GM18517 (cell line): ENCODE measurements around the gene PSMF1.

Experiments
- ATAC-seq: cut with Tn5 transposase; IDR thresholded peaks from one replicate; pipeline ENCODE4 v1.9.1; 2021; ENCODE audit warnings: mild to moderate bottlenecking, moderate library complexity; ENCODE audit not compliant: unreplicated experiment

PSMF1 gene

GRCh38 chr20:1187605-1188171 lies 69.3 kb downstream of the PSMF1 start:
- no peak for ATAC-seq

DNA sequence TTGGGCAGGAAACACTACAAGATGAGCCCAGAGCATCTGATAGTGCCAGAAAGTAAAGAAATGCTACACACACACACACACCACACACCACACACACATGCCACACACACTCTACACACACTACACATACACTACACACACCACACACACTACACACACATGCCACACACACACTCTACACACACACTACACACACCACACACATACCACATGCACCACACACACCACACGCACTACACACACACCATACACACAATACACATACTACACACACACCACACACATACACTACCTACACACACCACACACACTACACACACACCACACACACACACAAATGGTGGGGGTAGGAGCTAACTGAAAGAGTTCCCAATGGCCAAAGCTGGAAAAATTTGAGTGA lies 69.9 kb downstream of the PSMF1 start:
- ATAC-seq = no peak

- no peak for ATAC-seq
Measured at GRCh38 chr20:1189827-1190226, 71.4 kb downstream of the PSMF1 start.

- no peak for ATAC-seq
Measured at GRCh38 chr20:1190847-1191246, 72.4 kb downstream of the PSMF1 start.

- ATAC-seq = no peak
Measured at GRCh38 chr20:1191299-1191698, 72.9 kb downstream of the PSMF1 start.

GRCh38 chr20:1195226-1195625 lies 76.8 kb downstream of the PSMF1 start:
- no peak for ATAC-seq

- no peak for ATAC-seq
Measured at GRCh38 chr20:1196634-1197033, 78.2 kb downstream of the PSMF1 start.

DNA sequence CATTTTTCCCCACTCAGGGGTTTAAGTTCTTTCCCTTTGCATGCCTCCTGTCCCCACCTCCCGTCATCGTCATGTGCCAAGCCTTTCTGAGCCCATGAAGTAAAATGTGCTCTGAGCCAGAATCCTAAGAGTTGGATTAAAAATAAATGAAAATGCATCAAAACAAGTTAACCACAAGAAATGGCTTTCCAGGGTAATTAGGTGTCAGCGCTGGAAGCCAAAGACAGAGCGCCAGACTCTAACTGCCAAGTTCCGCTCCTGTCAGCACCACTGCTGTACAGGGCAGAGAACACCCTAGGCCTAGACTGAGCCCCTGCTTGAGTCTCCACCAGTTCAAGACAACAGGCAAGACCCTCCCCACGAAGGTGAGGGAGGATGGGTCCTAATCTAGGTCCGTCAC lies 79.4 kb downstream of the PSMF1 start:
- no peak for ATAC-seq

DNA sequence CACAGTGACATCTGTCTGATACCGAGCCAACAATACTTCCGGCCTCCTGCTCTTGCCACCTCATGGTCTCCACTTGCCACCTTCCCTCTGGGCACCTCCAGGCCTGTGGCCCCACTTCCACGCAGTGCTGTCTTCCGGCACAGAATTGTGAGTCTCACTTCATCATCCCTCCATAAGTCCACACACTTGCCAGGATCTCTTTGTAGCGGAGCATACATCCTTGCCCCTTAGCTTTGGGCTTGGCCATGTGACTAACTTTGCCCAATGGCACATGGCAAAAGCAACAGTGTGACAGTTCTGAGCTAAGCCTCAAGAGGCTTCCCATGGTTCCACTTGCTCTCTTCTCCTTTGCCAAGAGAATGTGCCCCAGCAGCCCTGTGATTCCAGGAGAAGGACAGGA lies 80.3 kb downstream of the PSMF1 start:
- no peak for ATAC-seq

- ATAC-seq = no peak
Measured at GRCh38 chr20:1199212-1199873, 80.9 kb downstream of the PSMF1 start.

DNA sequence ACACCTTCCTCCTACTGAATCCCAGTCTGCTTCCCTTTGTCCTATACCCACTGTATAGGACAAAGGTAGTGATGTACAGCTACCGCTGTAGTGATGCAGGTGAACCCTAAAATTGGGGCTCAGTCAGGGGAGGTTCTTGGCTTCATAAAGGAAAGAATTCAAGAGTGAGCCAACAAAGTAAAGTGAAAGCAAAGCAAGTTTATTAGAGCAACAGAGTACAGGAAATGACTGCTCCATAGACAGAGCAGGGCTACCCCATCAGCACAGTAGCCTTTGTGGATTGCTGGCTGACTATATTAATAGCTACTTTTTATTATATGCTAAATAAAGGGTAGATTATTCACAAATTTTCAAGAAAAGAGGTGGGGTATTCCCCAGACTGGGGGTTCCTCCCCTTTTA lies 81.6 kb downstream of the PSMF1 start:
- no peak for ATAC-seq

DNA sequence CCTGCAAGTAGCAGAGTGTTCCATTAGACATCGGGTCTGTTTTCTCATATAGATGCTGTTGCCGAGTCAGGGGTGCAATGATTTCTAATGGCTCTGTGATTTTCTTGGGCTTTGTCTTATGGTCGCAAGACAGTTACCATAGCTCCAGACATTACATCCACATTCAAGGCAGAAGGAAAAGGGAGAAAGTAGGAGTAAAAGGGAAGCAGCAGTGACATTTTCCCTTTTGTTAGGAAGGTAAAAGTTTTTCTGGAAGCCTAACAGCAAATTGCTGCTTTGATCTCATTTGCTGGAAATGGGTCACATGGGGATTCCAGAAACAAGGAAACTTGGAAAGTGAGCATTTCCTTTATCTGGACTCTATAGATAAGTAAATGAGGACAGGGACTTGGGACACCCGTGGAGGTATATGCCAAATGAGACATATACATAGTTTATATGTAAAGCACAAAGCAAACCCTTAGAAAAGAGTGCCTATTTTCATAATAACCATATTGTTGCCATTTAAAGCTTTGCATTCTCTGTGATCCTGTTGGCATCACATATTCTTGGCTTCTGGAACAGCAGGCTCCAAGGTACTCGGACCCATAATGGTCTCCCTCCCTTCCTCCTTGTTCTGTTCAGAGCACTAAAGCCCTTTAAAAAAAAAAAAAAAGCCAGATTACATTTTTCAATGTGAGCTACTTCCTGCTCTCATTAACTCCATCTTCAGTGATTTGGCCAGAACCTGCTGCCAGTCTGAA lies 84.5 kb downstream of the PSMF1 start, which contains the start of gene C20orf202:
TSS of gene C20orf202 (plus strand) at position 693 of the 743 bp plus-strand sequence. CDS start 132 bp downstream, outside the sequence.
- no peak for ATAC-seq

- no peak for ATAC-seq
Measured at GRCh38 chr20:1203630-1204029, 85.2 kb downstream of the PSMF1 start.

DNA sequence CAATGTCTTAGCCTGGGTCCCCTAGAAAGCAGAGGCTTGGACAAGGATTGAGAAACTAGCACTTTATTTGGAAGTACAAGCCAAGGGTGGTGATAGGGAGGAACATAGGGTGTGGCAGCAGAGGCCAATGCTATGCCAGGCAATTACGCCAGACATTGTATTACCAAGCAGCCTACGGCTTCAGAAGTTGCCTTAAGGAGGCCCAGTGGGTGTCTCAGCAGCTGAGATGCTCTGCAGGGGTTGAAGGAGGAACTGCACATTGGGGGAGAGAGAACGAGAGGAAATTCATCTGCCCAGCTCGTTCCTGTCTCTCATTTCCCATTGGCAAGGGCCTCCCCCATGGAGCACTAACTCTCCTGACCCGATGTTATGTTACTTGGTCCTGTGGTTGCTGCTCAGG lies 85.7 kb downstream of the PSMF1 start:
- ATAC-seq = no peak

DNA sequence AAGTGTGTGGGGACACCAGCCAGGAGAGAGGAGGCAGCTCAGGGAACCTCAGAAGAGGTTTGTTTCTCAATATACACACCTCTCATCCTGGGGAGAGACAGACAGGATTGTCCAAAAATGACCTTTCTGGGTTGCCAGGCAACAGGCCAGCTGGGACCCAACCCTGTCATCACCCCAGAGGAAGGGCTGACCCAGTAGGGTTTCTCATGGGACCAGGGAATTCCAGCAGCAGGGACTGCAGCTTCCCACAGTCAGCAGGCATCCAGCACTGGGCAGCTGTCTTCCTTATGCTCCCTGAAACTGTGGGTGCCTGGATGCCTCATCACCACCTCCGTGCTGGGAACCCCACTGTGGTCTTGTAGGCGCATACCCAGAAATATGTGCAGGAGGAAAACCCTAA lies 86.2 kb downstream of the PSMF1 start:
- ATAC-seq = no peak

DNA sequence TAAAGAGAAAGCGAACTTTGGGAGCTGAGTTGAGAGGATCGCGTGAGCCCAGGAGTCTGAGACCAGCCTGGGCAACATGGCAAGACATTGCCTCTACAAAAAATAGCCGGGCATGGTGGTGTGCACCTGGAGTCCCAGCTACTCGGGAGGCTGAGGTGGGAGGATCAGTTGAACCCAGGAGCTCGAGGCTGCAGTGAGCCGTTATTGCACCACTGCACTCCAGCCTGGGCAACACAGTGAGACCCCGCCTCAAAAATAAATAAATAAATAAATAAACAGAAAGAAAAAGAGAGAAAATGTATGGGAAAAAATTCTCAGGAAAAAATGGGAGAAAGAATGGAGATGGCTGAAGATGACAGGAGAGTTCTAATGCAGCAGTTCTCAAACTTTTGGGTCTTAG lies 87.4 kb downstream of the PSMF1 start:
- ATAC-seq = no peak

- ATAC-seq = no peak
Measured at GRCh38 chr20:1206366-1207148, 88.2 kb downstream of the PSMF1 start.

GRCh38 chr20:1207293-1207878 lies 89.0 kb downstream of the PSMF1 start:
- no peak for ATAC-seq

- no peak for ATAC-seq
Measured at GRCh38 chr20:1209447-1210387, 91.3 kb downstream of the PSMF1 start.

- ATAC-seq = no peak
Measured at GRCh38 chr20:1210501-1210900, 92.1 kb downstream of the PSMF1 start.
